Body of pancreas (tissue), 4 donors: ENCODE data around the gene NPBWR2. TPM values are rescaled to one million over a fixed set of nuclear protein-coding genes. Genes with fewer than 3 reads are reported as not detected.

ENCODE experiments used
- ATAC-seq: fragments of 150-250 bp; one replicate; pipeline ENCODE4 v1.9.1; 2016
- DNase-seq, 4 donors: peaks; one replicate each; pipeline ENCODE4 v3.0.0-alpha.2; 2019
- H3K27ac ChIP-seq, 4 donors: fragments of 200-600 bp; sonication (generic); 1 replicate in 3 of 4; 2 replicates in 1 of 4; pipeline versions ENCODE4 v1.5.1 to v1.6.1; 2016 to 2019; ENCODE audit warnings: mild to moderate bottlenecking in 1 of 4, mixed read lengths in 1 of 4, moderate library complexity in 1 of 4
- H3K27me3 ChIP-seq, 2 donors: fragments of 200-600 bp; sonication (generic); one replicate each; pipeline ENCODE4 v1.6.0; 2016; ENCODE audit warnings: mild to moderate bottlenecking in 1 of 2
- H3K36me3 ChIP-seq, 2 donors: fragments of 200-600 bp; sonication (generic); replicated peaks in 1 of 2; 2 replicates each; pipeline ENCODE4 v1.5.1; 2016; ENCODE audit warnings: low read depth in 2 of 2; ENCODE audit not compliant: insufficient read depth in 1 of 2
- H3K4me1 ChIP-seq: fragments of 200-600 bp; sonication (generic); one replicate; pipeline ENCODE4 v1.6.0; 2016
- H3K4me3 ChIP-seq, 2 donors: fragments of 200-600 bp; sonication (generic); 1 replicate in 1 of 2; 2 replicates in 1 of 2; pipeline ENCODE4 v1.5.1; 2016 to 2019
- H3K9me3 ChIP-seq, 3 donors: fragments of 200-600 bp; sonication (generic); 1 replicate in 2 of 3; 2 replicates in 1 of 3; pipeline ENCODE4 v1.5.1; 2016
- CTCF ChIP-seq, 7 experiments: fragments of 450-650 bp in 4 of 7; fragments of 200-600 bp in 3 of 7; sonication (generic) in 3 of 7; IDR thresholded peaks; one replicate each; pipeline ENCODE4 v1.5.1; 2016 to 2019; ENCODE audit warnings: antibody characterized with exemption in 7 of 7
- POLR2A ChIP-seq, 3 donors: fragments of 450-650 bp; IDR thresholded peaks; one replicate each; pipeline ENCODE4 v1.6.1; 2016; ENCODE audit warnings: antibody characterized with exemption in 3 of 3, mild to moderate bottlenecking in 2 of 3
- WGBS, 2 donors: methylation state at CpG; one replicate each; pipeline ENCODE4 v1.1.5; 2017; 5-methylcytosine and 5-hydroxymethylcytosine counted together
- intact Hi-C: fragments of 100-400 bp; cut with DNase I; formaldehyde crosslinking; loops from one replicate; pipeline ENCODE4 v1.15.1; 2023
- total RNA-seq, 2 donors: library from RNA; depleted of rRNA; stranded (reverse); fragments of >200 nt; gene quantifications; one replicate each; pipeline ENCODE4 v1.1.0, GENCODE V29; 2016

NPBWR2 gene
- total RNA-seq, 2 donors from 2014 or later = not detected

DNA sequence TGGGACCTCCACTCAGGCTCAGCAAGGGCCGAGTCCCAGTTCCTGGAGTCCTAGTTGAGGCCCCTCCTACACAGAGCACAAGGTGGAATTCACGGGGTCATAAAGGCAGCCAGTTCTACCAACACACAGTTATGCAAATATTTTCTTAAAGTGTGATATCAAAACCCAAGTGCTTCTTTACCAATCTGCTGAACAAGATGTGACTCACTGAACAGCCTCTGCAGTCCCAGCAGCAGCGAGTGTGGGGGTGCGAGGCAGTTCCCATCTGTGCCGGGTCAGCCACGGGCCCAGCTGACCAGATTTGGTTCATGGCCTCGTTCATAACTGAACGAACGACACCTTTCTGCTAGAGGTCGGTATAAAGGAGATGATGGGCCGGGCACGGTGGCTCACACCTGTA, 48.8 kb downstream of the NPBWR2 start:
- Histone ChIP-seq H3K36me3 (no peaks in the 10 kb centered on the region), H3K9me3 (no peaks in the 10 kb centered on the region), H3K27me3 (no peaks in the 10 kb centered on the region), H3K27ac (no peak overlapping the region), H3K4me1 (peaks cover 22% of the 10 kb centered on the region), H3K4me3 (no peak overlapping the region)
- TF ChIP-seq POLR2A (IDR thresholded peaks at IDR 0.05) = no peak
- TF ChIP-seq CTCF (IDR thresholded peaks at IDR 0.05) = no peak
- intact Hi-C loops = no loop called here
- DNase-seq (no peak), ATAC-seq (no peak)
- 69% methylated on average over 12 of the region's 12 CpGs; no CpG with 5 or more reads in 1 of the 2 donors for WGBS, 2 donors

GRCh38 chr20:64057628-64058498, 49.5 kb downstream of the NPBWR2 start:
- ATAC-seq (peak; percentile 66), DNase-seq (peak; percentile 72 to 83 (median 80))
- no peak overlapping the region for H3K4me3 ChIP-seq
- H3K27me3 ChIP-seq = no peaks in the 10 kb centered on the region
- H3K4me1 ChIP-seq = peaks cover 20% of the 10 kb centered on the region
- no peaks in the 10 kb centered on the region for H3K36me3 ChIP-seq
- TF ChIP-seq CTCF (IDR thresholded peaks at IDR 0.05) = peak; percentile 76 to 85 (median 81)
- no peak for TF ChIP-seq POLR2A (IDR thresholded peaks at IDR 0.05)
- intact Hi-C loops = no loop called here
- H3K9me3 ChIP-seq = no peaks in the 10 kb centered on the region
- 24 to 43% methylated on average over 16 to 33 of the region's 33 CpGs for WGBS, 2 donors
- peak overlapping the region in 1 of 4 donors; percentile 42 for H3K27ac ChIP-seq

- no peak for ATAC-seq
- TF ChIP-seq POLR2A (IDR thresholded peaks at IDR 0.05) = peak in 1 of 3 donors; percentile 8
- TF ChIP-seq CTCF (IDR thresholded peaks at IDR 0.05) = no peak
- H3K27me3 ChIP-seq = no peaks in the 10 kb centered on the region
- 30 to 50% methylated on average over 4 to 38 of the region's 39 CpGs for WGBS, 2 donors
- H3K4me1 ChIP-seq = peaks cover 13% of the 10 kb centered on the region
- peak overlapping the region in 2 of 4 donors; percentile 42 for H3K27ac ChIP-seq
- intact Hi-C loops = no loop called here
- no peak for DNase-seq
- H3K4me3 ChIP-seq = no peak overlapping the region
- H3K36me3 ChIP-seq = no peaks in the 10 kb centered on the region
- H3K9me3 ChIP-seq = no peaks in the 10 kb centered on the region
These were observed 50.3 kb downstream of the NPBWR2 start for GRCh38 chr20:64056889-64057627.

DNA sequence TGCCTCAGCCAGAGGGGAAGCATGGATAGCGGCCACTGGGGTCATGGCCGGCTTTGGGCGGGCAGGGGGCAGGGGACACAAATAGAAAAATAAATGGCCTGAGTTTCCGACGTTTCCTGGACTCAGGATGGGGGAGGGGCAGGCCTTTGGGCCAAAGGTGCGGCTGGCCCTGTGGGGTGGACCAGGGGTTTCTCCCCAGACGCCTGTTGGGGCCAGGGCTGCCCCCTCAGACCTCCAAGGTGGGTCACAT, 50.8 kb downstream of the NPBWR2 start:
- Histone ChIP-seq H3K4me1 (peaks cover 12% of the 10 kb centered on the region), H3K27me3 (no peaks in the 10 kb centered on the region), H3K27ac (peak overlapping the region in 2 of 4 donors; percentile 42), H3K4me3 (no peak overlapping the region), H3K36me3 (no peaks in the 10 kb centered on the region), H3K9me3 (no peaks in the 10 kb centered on the region)
- TF ChIP-seq CTCF (IDR thresholded peaks at IDR 0.05) (no peak), POLR2A (IDR thresholded peaks at IDR 0.05) (no peak)
- ATAC-seq (no peak), DNase-seq (no peak)
- WGBS, 2 donors = 28 to 39% methylated on average over 6 to 7 of the region's 7 CpGs
- intact Hi-C loops = no loop called here
